ENCODE data around the gene ESYT1.

The ESYT1 gene

GRCh38 chr12:56128670-56129205, 671 bp downstream of the ESYT1 start:
- no peak for DNase-seq (ENCODE audit: low spot score)

GRCh38 chr12:56129206-56129941, 1.3 kb downstream of the ESYT1 start:
- DNase-seq (ENCODE audit: low spot score), result no peak

- no peak for DNase-seq (ENCODE audit: low spot score)
These were observed 2.0 kb downstream of the ESYT1 start for GRCh38 chr12:56129942-56130495.

- no peak for DNase-seq (ENCODE audit: low spot score)
These were observed 2.8 kb downstream of the ESYT1 start for GRCh38 chr12:56130876-56131275.

- DNase-seq (ENCODE audit: low spot score), result no peak
These were observed 6.8 kb downstream of the ESYT1 start for GRCh38 chr12:56134897-56135296.

GRCh38 chr12:56137853-56138571, 9.9 kb downstream of the ESYT1 start:
- DNase-seq (ENCODE audit: low spot score), result no peak

- no peak for DNase-seq (ENCODE audit: low spot score)
These were observed 14.1 kb downstream of the ESYT1 start for GRCh38 chr12:56141946-56142784.

GRCh38 chr12:56143217-56143616, 15.2 kb downstream of the ESYT1 start:
- DNase-seq (ENCODE audit: low spot score), result no peak

- no peak for DNase-seq (ENCODE audit: low spot score)
These were observed 15.8 kb downstream of the ESYT1 start for GRCh38 chr12:56143870-56144269.

GRCh38 chr12:56145217-56145616, 17.1 kb downstream of the ESYT1 start:
- no peak for DNase-seq (ENCODE audit: low spot score)

- no peak for DNase-seq (ENCODE audit: low spot score)
These were observed 18.7 kb downstream of the ESYT1 start for GRCh38 chr12:56146492-56147460.

- no peak for DNase-seq (ENCODE audit: low spot score)
These were observed 22.5 kb downstream of the ESYT1 start for GRCh38 chr12:56150563-56150962.

GRCh38 chr12:56151672-56152131, 23.6 kb downstream of the ESYT1 start:
- no peak for DNase-seq (ENCODE audit: low spot score)

- DNase-seq (ENCODE audit: low spot score), result peak; percentile 91
These were observed 24.2 kb downstream of the ESYT1 start, which contains the start of gene MYL6B for GRCh38 chr12:56152132-56152755. Gene MYL6B (plus strand): TSS chr12:56152587. CDS start chr12:56153919, 1,332 bp downstream.

GRCh38 chr12:56152756-56153677, 24.9 kb downstream of the ESYT1 start:
- DNase-seq (ENCODE audit: low spot score), result no peak

GRCh38 chr12:56153678-56154065, 25.6 kb downstream of the ESYT1 start:
- DNase-seq (ENCODE audit: low spot score), result no peak

GRCh38 chr12:56154246-56154771, 26.2 kb downstream of the ESYT1 start:
- no peak for DNase-seq (ENCODE audit: low spot score)

GRCh38 chr12:56154818-56155217, 26.8 kb downstream of the ESYT1 start:
- DNase-seq (ENCODE audit: low spot score), result no peak
